ENCODE measurements around the gene TIAM1. TPM values are rescaled to one million over a fixed set of nuclear protein-coding genes. Genes with fewer than 3 reads are reported as not detected.

The TIAM1 gene
- polyA plus RNA-seq, 1 experiment: 0.11 TPM

GRCh38 chr21:31343030-31343510, 991 bp downstream of the TIAM1 start:
- no peak for DNase-seq (ENCODE audit: low read depth)
- CTCF ChIA-PET: no interaction called here
- peaks cover 2% of the 10 kb centered on the region; the same call in 1 of the 2 replicates for H3K27me3 ChIP-seq (ENCODE audit: control insufficient read depth, insufficient read depth, low read length)
- POLR2A ChIA-PET: no interaction called here
- no peak overlapping the region for H3K4me3 ChIP-seq (ENCODE audit: low read depth, low read length)
- H3K36me3 ChIP-seq (ENCODE audit: control insufficient read depth, insufficient read depth, low read length): no peaks in the 10 kb centered on the region
- TF ChIP-seq CTCF (IDR thresholded peaks at IDR 0.05; ENCODE audit: insufficient read depth, low read depth, low read length): no peak

GRCh38 chr21:31342348-31342747, 1.7 kb downstream of the TIAM1 start:
- no peak for DNase-seq (ENCODE audit: low read depth)
- TF ChIP-seq CTCF (IDR thresholded peaks at IDR 0.05; ENCODE audit: insufficient read depth, low read depth, low read length): no peak
- CTCF ChIA-PET: interaction anchor here (0.6 kb wide), 1 partner anchor 17 kb away, joined by 3 read pairs; no protein-coding TSS in a partner anchor
- Histone ChIP-seq H3K27me3 (ENCODE audit: control insufficient read depth, insufficient read depth, low read length) (peaks cover 2% of the 10 kb centered on the region; the same call in 1 of the 2 replicates), H3K4me3 (ENCODE audit: low read depth, low read length) (no peak overlapping the region), H3K36me3 (ENCODE audit: control insufficient read depth, insufficient read depth, low read length) (no peaks in the 10 kb centered on the region)
- POLR2A ChIA-PET: no interaction called here

- POLR2A ChIA-PET: no interaction called here
- CTCF ChIA-PET: no interaction called here
- no peak for TF ChIP-seq CTCF (IDR thresholded peaks at IDR 0.05; ENCODE audit: insufficient read depth, low read depth, low read length)
- Histone ChIP-seq H3K36me3 (ENCODE audit: control insufficient read depth, insufficient read depth, low read length) (no peaks in the 10 kb centered on the region), H3K4me3 (ENCODE audit: low read depth, low read length) (no peak overlapping the region), H3K27me3 (ENCODE audit: control insufficient read depth, insufficient read depth, low read length) (peaks cover 2% of the 10 kb centered on the region; the same call in 1 of the 2 replicates)
- no peak for DNase-seq (ENCODE audit: low read depth)
Measured at GRCh38 chr21:31340942-31341487, 3.0 kb downstream of the TIAM1 start.

GRCh38 chr21:31340514-31340913, 3.5 kb downstream of the TIAM1 start:
- Histone ChIP-seq H3K36me3 (ENCODE audit: control insufficient read depth, insufficient read depth, low read length) (no peaks in the 10 kb centered on the region), H3K27me3 (ENCODE audit: control insufficient read depth, insufficient read depth, low read length) (peaks cover 2% of the 10 kb centered on the region; the same call in 1 of the 2 replicates), H3K4me3 (ENCODE audit: low read depth, low read length) (no peak overlapping the region)
- DNase-seq (ENCODE audit: low read depth): no peak
- CTCF ChIA-PET: no interaction called here
- no peak for TF ChIP-seq CTCF (IDR thresholded peaks at IDR 0.05; ENCODE audit: insufficient read depth, low read depth, low read length)
- POLR2A ChIA-PET: no interaction called here

GRCh38 chr21:31339721-31340120, 4.3 kb downstream of the TIAM1 start:
- ChIA-PET POLR2A (no interaction called here), CTCF (interaction anchor here (1.7 kb wide), 1 partner anchor 241 kb away, joined by 4 read pairs; no protein-coding TSS in a partner anchor)
- TF ChIP-seq CTCF (IDR thresholded peaks at IDR 0.05; ENCODE audit: insufficient read depth, low read depth, low read length): no peak
- Histone ChIP-seq H3K27me3 (ENCODE audit: control insufficient read depth, insufficient read depth, low read length) (peaks cover 2% of the 10 kb centered on the region; the same call in 1 of the 2 replicates), H3K36me3 (ENCODE audit: control insufficient read depth, insufficient read depth, low read length) (no peaks in the 10 kb centered on the region), H3K4me3 (ENCODE audit: low read depth, low read length) (no peak overlapping the region)
- DNase-seq (ENCODE audit: low read depth): no peak
